NB4 (cell line): ENCODE results near the gene CENPF.
"Not testable (repeated sequence)": the region's sequence is repeated elsewhere in the genome, so short reads cannot be mapped to it uniquely, and the experiment has no call there.

ENCODE experiments used
- DNase-seq: peaks from one replicate; pipeline ENCODE4 v3.0.0; 2010; ENCODE audit warnings: low read depth
- H3K4me3 ChIP-seq: one replicate; pipeline ENCODE4 v1.5.1; 2011; ENCODE audit warnings: mild to moderate bottlenecking, low read depth, low read length, moderate library complexity
- CTCF ChIP-seq: IDR thresholded peaks from one replicate; pipeline ENCODE4 v1.5.1; 2012; ENCODE audit warnings: low read depth, low read length
- MAX ChIP-seq: IDR thresholded peaks from 2 replicates; pipeline ENCODE4 v1.6.1; 2011; ENCODE audit warnings: low read depth, low read length
- MYC ChIP-seq: IDR thresholded peaks from 2 replicates; pipeline ENCODE4 v1.6.1; 2011; ENCODE audit warnings: low read depth, low read length
- POLR2A ChIP-seq: IDR thresholded peaks from 2 replicates; pipeline ENCODE4 v1.6.1; 2011; ENCODE audit warnings: mild to moderate bottlenecking; ENCODE audit not compliant: insufficient read length; ENCODE audit errors: extremely low read depth

CENPF gene

GRCh38 chr1:214665606-214666110 is 62.7 kb downstream of the CENPF start:
- H3K4me3 ChIP-seq = no peak overlapping the region
- DNase-seq = no peak
- TF ChIP-seq MAX (no peak), POLR2A (no peak), MYC (no peak), CTCF (no peak)

- H3K4me3 ChIP-seq = no peak overlapping the region
- no peak for TF ChIP-seq CTCF
- no peak for TF ChIP-seq MAX
- no peak for TF ChIP-seq MYC
- no peak for TF ChIP-seq POLR2A
- DNase-seq = no peak
These were observed 63.7 kb downstream of the CENPF start for GRCh38 chr1:214666674-214667073.

GRCh38 chr1:214670098-214670497 is 67.1 kb downstream of the CENPF start:
- no peak for DNase-seq
- no peak overlapping the region for H3K4me3 ChIP-seq
- no peak for TF ChIP-seq MAX
- no peak for TF ChIP-seq CTCF
- TF ChIP-seq MYC = no peak

GRCh38 chr1:214673029-214673428 is 70.0 kb downstream of the CENPF start:
- not testable (repeated sequence) for DNase-seq, H3K4me3 ChIP-seq

- no peak overlapping the region for H3K4me3 ChIP-seq
- no peak for DNase-seq
- TF ChIP-seq MYC (no peak), POLR2A (no peak), CTCF (no peak), MAX (no peak)
These were observed 70.6 kb downstream of the CENPF start for GRCh38 chr1:214673576-214673975.

- H3K4me3 ChIP-seq, DNase-seq: not testable (repeated sequence)
These were observed 72.5 kb downstream of the CENPF start for GRCh38 chr1:214675524-214675923.

- DNase-seq = no peak
- TF ChIP-seq MYC = no peak
- TF ChIP-seq CTCF = no peak
- TF ChIP-seq MAX = no peak
- no peak for TF ChIP-seq POLR2A
These were observed 73.8 kb downstream of the CENPF start for GRCh38 chr1:214676747-214677146.

More at GRCh38 chr1:214676747-214677146, 73.8 kb downstream of the CENPF start:
- H3K4me3 ChIP-seq = no peak overlapping the region
